22Rv1 (cell line): ENCODE data around the gene GPRC5C.

ENCODE experiments used
- CTCF ChIP-seq: fragments of 450-650 bp; IDR thresholded peaks from 2 replicates; pipeline ENCODE4 v1.5.1; 2017; ENCODE audit warnings: mild to moderate bottlenecking
- ZFX ChIP-seq: fragments of 450-650 bp; IDR thresholded peaks from 2 replicates; pipeline ENCODE4 v1.6.1; 2017; ENCODE audit warnings: antibody characterized with exemption, borderline replicate concordance

GRCh38 chr17:74448756-74449155 is 16.9 kb downstream of the GPRC5C start:
- TF ChIP-seq CTCF (no peak), ZFX (no peak)
